Muscle of arm (tissue), 12 donors: ENCODE results near the gene FAM219A. TPM values are rescaled to one million over a fixed set of nuclear protein-coding genes. Genes with fewer than 3 reads are reported as not detected.
"Not testable (repeated sequence)": the region's sequence is repeated elsewhere in the genome, so short reads cannot be mapped to it uniquely, and the experiment has no call there.

ENCODE experiments used
- DNase-seq: peaks from one replicate; pipeline ENCODE4 v3.0.0-alpha.2; 2013
- polyA plus RNA-seq, 12 donors: library from polyadenylated mRNA; unstranded; fragments of 120-200 nt; gene quantifications; one replicate each; pipeline ENCODE4 v1.2.1, GENCODE V29; 2013; ENCODE audit not compliant: insufficient read length in 12 of 12

Gene FAM219A
- polyA plus RNA-seq, 12 donors, result 10.3 to 16.4 (median 12.0) TPM; not detected in 1

GRCh38 chr9:34352957-34353356 lies 105.4 kb downstream of the FAM219A start:
- not testable (repeated sequence) for DNase-seq

DNA sequence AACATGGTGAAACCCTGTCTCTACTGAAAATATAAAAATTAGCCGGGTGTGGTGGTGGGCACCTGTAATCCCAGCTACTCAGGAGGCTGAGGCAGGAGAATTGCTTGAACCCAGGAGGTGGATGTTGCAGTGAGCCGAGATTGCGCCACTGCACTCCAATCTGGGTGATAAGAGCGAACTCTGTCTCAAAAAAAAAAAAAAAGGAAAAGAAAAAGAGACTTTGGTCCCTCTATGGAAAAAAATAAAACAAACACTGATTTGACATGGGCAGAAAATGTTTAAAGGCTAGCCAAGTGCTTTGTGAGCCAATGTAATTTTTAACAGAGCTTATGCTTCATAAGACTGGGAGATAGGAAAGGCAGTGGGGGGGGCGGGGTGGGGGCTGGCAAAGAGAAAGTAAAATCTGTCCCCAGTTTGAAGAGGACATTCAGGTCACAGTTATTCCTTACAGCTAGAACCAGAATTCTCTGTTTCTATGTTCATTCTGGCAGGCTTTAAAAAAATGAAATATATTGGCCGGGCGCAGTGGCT lies 106.2 kb downstream of the FAM219A start:
- not testable (repeated sequence) for DNase-seq

DNA sequence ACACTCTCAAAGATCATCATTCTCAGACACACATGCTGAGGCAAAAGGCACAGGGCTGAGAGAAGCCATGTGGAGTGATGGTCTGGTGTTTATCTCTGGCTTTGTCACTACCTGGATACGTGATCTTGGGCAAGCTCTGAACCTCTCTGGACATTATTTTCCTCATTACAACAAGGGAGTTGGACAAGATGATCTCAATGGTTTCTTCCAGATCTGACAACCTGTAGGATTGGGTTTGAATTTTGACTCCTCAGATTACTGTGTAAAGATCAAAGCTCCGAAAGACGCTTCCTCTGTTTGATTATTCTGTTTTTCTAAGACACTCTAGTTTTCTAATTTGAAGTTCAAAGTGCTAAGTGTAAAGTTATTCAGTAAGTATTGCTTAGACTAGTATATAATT lies 109.0 kb downstream of the FAM219A start:
- no peak for DNase-seq

Other genes starting within 250 kb of the FAM219A start
- gene KIF24, start 129.3 kb downstream of the FAM219A start, polyA plus RNA-seq, result 10 to 100 TPM in 10 of 12 donors, 1 to 10 TPM in 1, not detected in 1; 7.7 to 35.6 (median 14.0) TPM
- gene NUDT2, start 129.0 kb downstream of the FAM219A start, polyA plus RNA-seq, result 10 to 100 TPM in 11 of 12 donors, not detected in 1; 18.8 to 31.7 (median 26.0) TPM
- gene MYORG, start 81.7 kb downstream of the FAM219A start, polyA plus RNA-seq, result 10 to 100 TPM in 10 of 12 donors, 1 to 10 TPM in 1, not detected in 1; 8.2 to 21.5 (median 18.4) TPM
- under 1 TPM in 2 of 12 donors, not detected in 10; 0.25 to 0.28 TPM for gene DNAI1, start 235 bp upstream of the FAM219A start, polyA plus RNA-seq
- 1 to 10 TPM in 10 of 12 donors, not detected in 2; 2.0 to 7.2 (median 3.3) TPM for gene ENHO, start 64.4 kb upstream of the FAM219A start, polyA plus RNA-seq
- gene CNTFR, start 131.2 kb upstream of the FAM219A start, polyA plus RNA-seq, result 10 to 100 TPM in 11 of 12 donors, not detected in 1; 32.6 to 79.2 (median 56.4) TPM
- gene RPP25L, start 153.5 kb upstream of the FAM219A start, polyA plus RNA-seq, result 10 to 100 TPM in 11 of 12 donors, not detected in 1; 11.1 to 27.4 (median 17.9) TPM
- gene DCTN3, start 161.9 kb upstream of the FAM219A start, polyA plus RNA-seq, result 10 to 100 TPM in 11 of 12 donors, not detected in 1; 59.1 to 95.8 (median 62.5) TPM
- gene ARID3C, start 170.5 kb upstream of the FAM219A start, polyA plus RNA-seq, result under 1 TPM in 4 of 12 donors, not detected in 8; 0.08 to 0.18 (median 0.11) TPM
- gene SIGMAR1, start 179.2 kb upstream of the FAM219A start, polyA plus RNA-seq, result 10 to 100 TPM in 11 of 12 donors, not detected in 1; 37.0 to 60.3 (median 45.3) TPM
- 10 to 100 TPM in 11 of 12 donors, not detected in 1; 27.3 to 55.5 (median 38.8) TPM for gene GALT, start 188.1 kb upstream of the FAM219A start, polyA plus RNA-seq
- 100 to 1,000 TPM in 8 of 12 donors, 10 to 100 TPM in 3, not detected in 1; 75.0 to 183 (median 124) TPM for gene IL11RA, start 193.6 kb upstream of the FAM219A start, polyA plus RNA-seq
- 1 to 10 TPM in 1 of 12 donors, under 1 TPM in 8, not detected in 3; 0.17 to 1.3 (median 0.53) TPM for gene CCL27, start 204.1 kb upstream of the FAM219A start, polyA plus RNA-seq
- 100 to 1,000 TPM in 1 of 12 donors, 10 to 100 TPM in 1, 1 to 10 TPM in 1, under 1 TPM in 3, not detected in 6; 0.17 to 117 (median 3.1) TPM for gene CCL19, start 232.7 kb upstream of the FAM219A start, polyA plus RNA-seq